ENCODE results near the gene PLEKHH1. TPM values are rescaled to one million over a fixed set of nuclear protein-coding genes. Genes with fewer than 3 reads are reported as not detected.

Gene PLEKHH1
- total and polyA plus RNA-seq, 2 of the 8 experiments (the other 6 are each of a cell fraction or from before 2014, with no cell fraction given): 28.3 to 33.3 TPM

GRCh38 chr14:67514650-67515385, 18.3 kb upstream of the PLEKHH1 start:
- H2BK120ac ChIP-seq (replicated peaks; ENCODE audit: low read depth, low read length): no peak overlapping the region
- no peaks in the 10 kb centered on the region for H3K79me2 ChIP-seq (ENCODE audit: control insufficient read depth in 1 of 2, insufficient read depth in 2 of 2, low read length in 2 of 2)
- H3K23ac ChIP-seq (ENCODE audit: insufficient read length): no peak overlapping the region
- 2% methylated on average over 9 of the region's 75 CpGs; no CpG with 5 or more reads in 1 of the 2 experiments for WGBS, 2 experiments (ENCODE audit: extremely low coverage in 1 of 2, insufficient coverage in 1 of 2, insufficient read length in 1 of 2, insufficient replicate concordance in 2 of 2, low coverage in 1 of 2, low lambda C conversion rate in 2 of 2, missing lambda C conversion rate in 1 of 2)
- no peaks in the 10 kb centered on the region for H3K79me1 ChIP-seq (ENCODE audit: low read depth, low read length)
- H3K23me2 ChIP-seq (ENCODE audit: low read depth, low read length): peaks cover 4% of the 10 kb centered on the region; the same call in 1 of the 2 replicates
- H2BK12ac ChIP-seq (ENCODE audit: low read depth, low read length): no peak overlapping the region
- H3K18ac ChIP-seq (ENCODE audit: extremely low read depth, low read length): no peak overlapping the region
- H2BK20ac ChIP-seq (ENCODE audit: low read length): no peak overlapping the region
- peak; percentile 66; the same call in 1 of the 2 replicates for TF ChIP-seq RBBP5 (IDR thresholded peaks at IDR 0.05; ENCODE audit: borderline replicate concordance, low read depth, low read length)
- TF ChIP-seq EZH2 (IDR thresholded peaks at IDR 0.05; ENCODE audit: low read depth, low read length, severe bottlenecking): peak; percentile 50
- TF ChIP-seq JUN (IDR thresholded peaks at IDR 0.05; ENCODE audit: low read depth, low read length): no peak
- TF ChIP-seq YY1 (IDR thresholded peaks at IDR 0.05; ENCODE audit: low read depth, low read length): no peak
- no peak for TF ChIP-seq SUZ12 (IDR thresholded peaks at IDR 0.05; ENCODE audit: low read length)
- 0 out of 2 replicates have a peak, but pooled peaks have one; percentile 20 for TF ChIP-seq PHF8 (conservative IDR thresholded peaks at IDR 0.05; ENCODE audit: low read depth, low read length)
- TF ChIP-seq ASH2L (IDR thresholded peaks at IDR 0.05; ENCODE audit: low read length): peak; percentile 65
- TF ChIP-seq SP2 (IDR thresholded peaks at IDR 0.05; ENCODE audit: low read length): no peak
- no peak for TF ChIP-seq CEBPB (IDR thresholded peaks at IDR 0.05; ENCODE audit: low read depth, low read length)
- 0 out of 4 replicates have a peak, but pooled peaks of 1 of the 2 experiments have one; percentile 15 for TF ChIP-seq SIN3A (conservative IDR thresholded peaks at IDR 0.05 in 1 of 2, IDR thresholded peaks at IDR 0.05 in 1 of 2; ENCODE audit: low read depth in 1 of 2, low read length in 2 of 2)
- no peak for TF ChIP-seq NANOG (IDR thresholded peaks at IDR 0.05; ENCODE audit: insufficient read depth, low read depth, low read length, poor library complexity, severe bottlenecking)
- TF ChIP-seq SIX5 (IDR thresholded peaks at IDR 0.05; ENCODE audit: low read depth, low read length): no peak
- H3K9ac ChIP-seq (replicated peaks in 1 of 4; ENCODE audit: extremely low read depth in 1 of 4, low read depth in 3 of 4, low read length in 3 of 4): peak overlapping the region in 1 of 4 experiments; percentile 9; a peak in 1 of 7 replicates
- no peak overlapping the region for H3K4ac ChIP-seq (replicated peaks; ENCODE audit: insufficient read length, low read depth, low read length)
- H4K8ac ChIP-seq (ENCODE audit: extremely low read depth, insufficient read depth, low read length): peak overlapping the region; percentile 76; the same call in 1 of the 2 replicates
- no peaks in the 10 kb centered on the region for H3K36me3 ChIP-seq (ENCODE audit: control insufficient read depth in 2 of 4, insufficient read depth in 4 of 4, low read length in 3 of 4)
- FAIRE-seq: no peak
- no peak overlapping the region for H4K5ac ChIP-seq (ENCODE audit: insufficient read length, low read depth, low read length)
- no peak overlapping the region for H2BK15ac ChIP-seq (ENCODE audit: low read length)
- peak overlapping the region; percentile 42 to 85 (median 46) for H3K4me3 ChIP-seq (ENCODE audit: extremely low read depth in 1 of 4, insufficient read depth in 2 of 4, low read depth in 3 of 4, low read length in 4 of 4)
- H3K4me1 ChIP-seq (replicated peaks in 1 of 4; ENCODE audit: control insufficient read depth in 3 of 4, insufficient read depth in 4 of 4, low read length in 3 of 4): peaks cover 2 to 8% (median 3%) of the 10 kb centered on the region in 4 experiments; a peak in 4 of 7 replicates
- H2AFZ ChIP-seq (ENCODE audit: low read length): no peak overlapping the region
- no peak overlapping the region for H3K14ac ChIP-seq (ENCODE audit: insufficient read length)
- ChIA-PET CTCF (ENCODE audit: partially characterized antibody) (interaction anchor here (0.8 to 43.6 kb wide), 10 partner anchors 11 to 87 kb away, joined by 3 to 924 read pairs (median 6); partner anchors contain the start of gene PLEKHH1), POLR2A (ENCODE audit: partially characterized antibody) (interaction anchor here (1.1 to 2.4 kb wide), 4 partner anchors 11 to 27 kb away, joined by 3 to 5 read pairs (median 4); no protein-coding TSS in a partner anchor)
- H3K27me3 ChIP-seq (replicated peaks in 1 of 4; ENCODE audit: control insufficient read depth in 3 of 4, extremely low read depth in 1 of 4, insufficient read depth in 3 of 4, low read length in 3 of 4): peaks cover 7 to 49% (median 32%) of the 10 kb centered on the region in 4 experiments
- no peak overlapping the region for H3K56ac ChIP-seq (replicated peaks; ENCODE audit: insufficient read length, low read depth, low read length)
- no peak overlapping the region for H3K27ac ChIP-seq (ENCODE audit: low read depth, low read length)
- H2AK5ac ChIP-seq (ENCODE audit: low read depth, low read length): no peak overlapping the region
- H3K4me2 ChIP-seq (ENCODE audit: insufficient read depth in 1 of 2, low read depth in 2 of 2, low read length in 2 of 2): peak overlapping the region; percentile 54 to 75
- H4K91ac ChIP-seq (replicated peaks; ENCODE audit: insufficient read length, low read length): no peak overlapping the region
- peak in 1 of 2 experiments; percentile 77 for DNase-seq (ENCODE audit: low read depth in 1 of 2, low spot score in 2 of 2)
- no peaks in the 10 kb centered on the region for H3K9me3 ChIP-seq (ENCODE audit: insufficient read depth in 2 of 2, low read depth in 1 of 2, low read length in 1 of 2)
- no peak overlapping the region for H2BK5ac ChIP-seq (ENCODE audit: low read depth, low read length)
- H4K20me1 ChIP-seq (replicated peaks in 1 of 2; ENCODE audit: control insufficient read depth in 1 of 2, insufficient read depth in 2 of 2, low read length in 2 of 2): peaks cover 0 to 2% of the 10 kb centered on the region in 2 experiments
